ENCODE results near the gene LUC7L3.
"Not testable (repeated sequence)": the region's sequence is repeated elsewhere in the genome, so short reads cannot be mapped to it uniquely, and the experiment has no call there.

LUC7L3 gene

GRCh38 chr17:50708050-50709000 lies 11.1 kb upstream of the LUC7L3 start:
- peak; percentile 51 for DNase-seq

- not testable (repeated sequence) for DNase-seq
Observed at GRCh38 chr17:50709053-50709452, 10.3 kb upstream of the LUC7L3 start.

- no peak for DNase-seq
Observed at GRCh38 chr17:50710025-50710424, 9.4 kb upstream of the LUC7L3 start.

DNA sequence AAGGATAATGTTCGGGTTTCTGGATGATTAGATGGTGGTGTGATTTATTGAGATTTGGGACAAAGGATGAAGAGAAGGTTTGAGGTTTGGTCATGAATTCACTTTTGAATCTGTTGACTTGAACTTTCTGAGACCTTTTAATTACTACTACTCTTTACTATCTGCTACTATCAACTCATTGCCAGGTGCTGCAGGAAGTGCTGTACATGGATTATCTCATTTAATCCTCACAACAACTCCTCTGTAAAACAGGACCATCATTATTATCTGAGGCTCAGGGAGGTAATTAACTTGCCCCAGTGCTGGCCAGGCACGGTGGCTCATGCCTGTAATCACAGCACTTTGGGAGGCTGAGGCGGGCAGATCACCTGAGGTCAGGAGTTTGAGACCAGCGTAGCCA lies 8.8 kb upstream of the LUC7L3 start:
- DNase-seq: no peak

DNA sequence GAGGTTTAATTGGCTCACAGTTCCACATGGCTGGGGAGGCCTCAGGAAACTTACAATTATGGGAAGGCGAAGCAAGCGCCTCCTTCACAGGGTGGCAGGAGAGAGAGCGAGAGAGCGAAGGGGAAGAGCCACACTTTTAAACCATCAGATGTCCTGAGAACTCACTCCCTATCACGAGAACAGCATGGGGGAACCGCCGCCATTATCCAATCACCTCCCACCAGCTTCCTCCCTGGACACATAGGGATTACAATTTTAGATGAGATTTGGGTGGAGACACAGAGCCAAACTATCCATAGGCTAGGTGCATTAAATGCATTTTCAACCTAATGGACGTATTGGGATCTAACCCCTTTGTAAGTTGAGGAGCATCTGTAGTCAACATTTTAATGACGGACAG lies 6.8 kb upstream of the LUC7L3 start:
- DNase-seq: no peak

- DNase-seq: no peak
Observed at GRCh38 chr17:50715471-50715870, 3.9 kb upstream of the LUC7L3 start.

GRCh38 chr17:50719924-50720794 lies 756 bp downstream of the LUC7L3 start:
- DNase-seq: no peak

GRCh38 chr17:50721194-50722010 lies 2.0 kb downstream of the LUC7L3 start:
- DNase-seq: no peak

DNA sequence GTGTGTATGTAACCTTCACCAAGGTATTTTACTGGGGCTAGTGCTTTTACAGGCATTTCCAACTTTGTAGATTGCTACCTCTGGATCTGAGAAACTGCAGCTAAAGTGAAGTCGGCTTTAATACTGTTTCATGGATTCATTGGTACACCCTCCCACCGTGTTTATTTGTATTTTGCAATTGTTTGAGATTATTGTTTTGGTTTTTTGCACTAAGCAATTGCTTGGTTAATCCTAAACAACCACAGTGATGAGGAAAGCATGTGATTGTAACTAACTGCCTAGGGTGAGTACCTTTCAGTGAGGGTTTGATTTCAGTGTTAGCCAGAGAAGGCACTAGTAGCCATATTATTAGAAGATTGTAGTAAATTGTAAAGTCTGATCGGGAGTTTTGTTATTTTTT lies 3.3 kb downstream of the LUC7L3 start:
- DNase-seq: no peak

DNA sequence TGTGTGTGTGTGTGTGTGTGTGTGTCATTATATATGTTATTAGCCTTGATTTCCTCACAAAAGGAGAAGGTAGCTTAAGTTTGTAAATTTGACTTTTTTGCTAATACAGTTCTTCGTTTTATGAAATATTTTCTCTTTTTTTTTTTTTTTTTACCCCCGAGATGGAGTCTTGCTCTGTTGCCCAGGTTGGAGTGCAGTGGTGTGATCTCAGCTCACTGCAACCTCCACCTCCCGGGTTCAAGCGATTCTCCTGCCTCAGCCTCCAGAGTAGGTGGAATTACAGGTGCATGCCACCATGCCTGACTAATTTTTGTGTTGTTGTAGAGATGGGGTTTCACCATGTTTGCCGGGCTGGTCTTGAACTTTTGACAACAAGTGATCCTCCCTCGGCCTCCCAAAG lies 5.2 kb downstream of the LUC7L3 start:
- DNase-seq: not testable (repeated sequence)

DNA sequence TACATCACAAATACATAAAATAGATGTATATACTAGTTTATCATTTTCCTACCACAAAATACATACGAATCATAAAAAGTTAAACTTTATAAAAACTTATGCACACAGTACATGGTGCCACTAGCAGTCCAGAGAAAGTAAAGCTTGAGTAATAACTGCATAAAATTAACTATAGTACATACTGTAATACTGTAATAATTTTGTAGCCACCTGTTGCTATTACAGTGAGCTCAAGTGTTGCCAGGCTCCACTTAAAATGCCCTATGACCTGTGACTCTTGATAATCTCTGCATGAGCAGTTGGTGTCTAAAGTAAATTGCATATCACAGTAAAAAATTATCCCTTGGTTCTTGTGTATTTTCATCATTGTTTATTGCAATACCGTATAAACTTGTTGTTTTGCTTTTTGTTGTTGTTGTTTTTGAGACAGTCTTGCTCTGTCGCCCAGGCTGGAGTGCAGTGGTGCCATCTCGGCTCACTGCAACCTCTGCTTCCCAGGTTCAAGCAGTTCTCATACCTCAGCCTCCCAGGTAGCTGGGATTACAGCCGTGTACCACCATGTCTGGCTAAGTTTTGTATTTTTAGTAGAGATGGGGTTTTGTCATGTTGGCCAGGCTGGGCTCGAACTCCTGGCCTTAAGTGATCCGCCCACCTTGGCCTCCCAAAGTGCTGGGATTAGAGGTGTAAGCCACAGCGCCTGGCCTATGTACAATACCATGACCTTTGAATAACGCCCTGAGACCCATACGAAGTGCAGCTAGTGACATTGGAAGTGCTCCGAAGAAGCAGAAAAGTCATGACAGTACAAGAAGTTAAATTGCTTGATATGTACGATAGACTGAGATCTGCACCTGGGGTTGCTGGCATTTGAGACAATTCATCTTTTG lies 6.6 kb downstream of the LUC7L3 start:
- no peak for DNase-seq

- DNase-seq: no peak
Observed at GRCh38 chr17:50728112-50728429, 8.7 kb downstream of the LUC7L3 start.

- no peak for DNase-seq
Observed at GRCh38 chr17:50728881-50729765, 9.7 kb downstream of the LUC7L3 start.

GRCh38 chr17:50731575-50732460 lies 12.4 kb downstream of the LUC7L3 start:
- DNase-seq: no peak

DNA sequence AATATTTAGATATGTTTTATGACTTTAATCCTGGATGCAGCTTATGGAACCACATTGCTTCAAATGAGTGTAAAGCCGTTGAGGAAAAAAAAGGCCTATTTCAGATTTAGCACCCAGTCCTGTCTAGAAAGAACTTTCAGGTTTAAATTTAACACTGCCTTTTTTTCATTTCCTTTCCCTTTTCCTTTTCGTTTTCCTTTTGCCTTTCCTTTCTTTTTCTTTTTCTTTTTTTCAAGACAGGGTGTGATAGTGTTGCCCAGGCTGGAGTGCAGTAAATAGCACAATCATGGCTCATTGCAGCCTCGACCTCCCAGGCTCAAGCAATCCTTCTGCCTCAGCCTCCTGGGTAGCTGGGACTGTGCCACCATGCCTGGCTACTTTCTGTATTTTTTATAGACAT lies 15.9 kb downstream of the LUC7L3 start:
- no peak for DNase-seq

DNA sequence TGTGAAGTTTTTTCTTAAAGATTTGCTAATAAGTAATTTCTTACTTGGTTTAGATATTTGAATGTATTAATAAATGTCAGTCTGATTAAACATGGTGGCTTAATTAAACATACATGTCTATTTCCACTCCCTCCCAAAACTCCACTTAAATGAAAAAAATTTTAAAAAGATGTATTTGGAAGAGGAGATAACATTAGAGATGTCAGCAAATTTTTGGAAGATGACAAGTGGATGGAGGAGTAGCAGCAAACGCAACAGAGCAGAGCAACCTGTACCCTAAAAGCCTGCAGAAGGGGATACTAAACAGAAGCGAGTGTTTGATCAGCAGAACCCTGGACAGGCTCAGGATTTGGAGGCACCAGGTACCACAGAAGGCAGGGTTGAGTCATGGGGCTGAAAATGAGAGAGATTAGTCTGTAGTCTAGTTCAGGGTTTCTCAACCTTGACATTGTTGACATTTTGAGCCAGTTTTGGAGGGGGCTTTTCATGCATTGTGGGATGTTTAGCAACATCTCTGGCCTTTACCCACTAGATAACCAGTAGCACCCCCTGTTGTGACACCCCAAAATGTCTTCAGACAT lies 17.8 kb downstream of the LUC7L3 start:
- DNase-seq: no peak

DNA sequence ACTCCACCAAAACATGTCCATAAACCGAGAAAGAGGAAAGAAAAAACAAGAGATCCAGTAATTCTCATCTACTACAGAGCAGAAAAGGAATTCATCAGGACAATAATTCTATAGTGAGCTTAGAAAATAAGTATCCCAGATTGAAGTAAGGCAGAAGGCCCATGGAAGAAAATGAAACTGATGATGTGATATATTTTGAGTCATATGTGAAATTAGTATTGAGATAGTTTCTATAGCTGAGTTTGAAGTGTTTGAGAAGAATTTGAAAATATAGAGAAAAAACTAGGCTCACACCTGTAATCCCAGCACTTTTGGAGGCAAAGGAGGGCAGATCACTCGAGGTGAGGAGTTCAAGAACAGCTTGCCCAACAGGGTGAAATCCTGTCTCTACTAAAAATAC lies 19.7 kb downstream of the LUC7L3 start:
- no peak for DNase-seq

GRCh38 chr17:50745631-50746030 lies 26.2 kb downstream of the LUC7L3 start:
- DNase-seq: no peak

- no peak for DNase-seq
Observed at GRCh38 chr17:50749245-50749644, 29.8 kb downstream of the LUC7L3 start.

Measured in fibroblast of skin of scalp (primary cell).